Measurements from ENCODE around the gene LY6G5B. TPM values are rescaled to one million over a fixed set of nuclear protein-coding genes. Genes with fewer than 3 reads are reported as not detected.
A peak's percentile ranks its signal among the peaks of the same experiment; 100 is the strongest.

The LY6G5B gene
- total RNA-seq, 1 donor, result 5.4 TPM

DNA sequence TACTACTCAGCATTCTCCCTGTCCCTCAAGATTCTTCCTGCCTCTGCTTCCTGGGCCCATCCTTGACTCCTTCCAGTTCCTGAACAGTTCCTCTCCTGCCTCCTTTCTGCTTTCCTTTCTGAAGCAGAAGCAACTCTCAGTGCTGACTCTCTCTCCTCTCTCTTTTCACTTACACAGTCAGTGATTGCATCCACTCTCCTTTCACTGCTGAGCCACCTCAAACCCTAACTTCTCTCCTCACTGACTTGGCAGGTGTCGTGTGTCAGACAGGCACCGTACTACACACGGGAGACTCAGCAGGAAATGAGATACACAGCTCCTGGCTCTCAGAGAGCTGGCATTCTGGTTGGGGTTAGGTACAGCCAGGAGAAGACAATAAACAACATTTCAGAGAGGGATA, 27.8 kb downstream of the LY6G5B start:
- DNase-seq (ENCODE audit: insufficient read length, low spot score, missing footprints), result peak; percentile 83
- peaks cover 36% of the 10 kb centered on the region for H3K79me2 ChIP-seq (ENCODE audit: insufficient read depth, low read length)
- no peak overlapping the region for H2AFZ ChIP-seq (ENCODE audit: low read length)
- peaks cover 10% of the 10 kb centered on the region for H3K4me1 ChIP-seq (ENCODE audit: insufficient read depth, low read length)
- H3K36me3 ChIP-seq (ENCODE audit: insufficient read depth, low read length), result peaks cover 38% of the 10 kb centered on the region
- no peak for TF ChIP-seq CTCF (IDR thresholded peaks at IDR 0.05; ENCODE audit: extremely low read depth, low read depth, low read length)
- H3K27ac ChIP-seq (ENCODE audit: low read depth, low read length), result peak overlapping the region; percentile 51
- H3K4me3 ChIP-seq (ENCODE audit: insufficient read depth, low read length), result no peak overlapping the region
- peaks cover 13% of the 10 kb centered on the region for H4K20me1 ChIP-seq (ENCODE audit: insufficient read depth, low read length)
- no peak overlapping the region for H3K4me2 ChIP-seq (ENCODE audit: insufficient read depth, low read length)
- no peaks in the 10 kb centered on the region for H3K9me3 ChIP-seq (ENCODE audit: low read depth, low read length)
- no peaks in the 10 kb centered on the region for H3K27me3 ChIP-seq (ENCODE audit: insufficient read depth, low read length)

DNA sequence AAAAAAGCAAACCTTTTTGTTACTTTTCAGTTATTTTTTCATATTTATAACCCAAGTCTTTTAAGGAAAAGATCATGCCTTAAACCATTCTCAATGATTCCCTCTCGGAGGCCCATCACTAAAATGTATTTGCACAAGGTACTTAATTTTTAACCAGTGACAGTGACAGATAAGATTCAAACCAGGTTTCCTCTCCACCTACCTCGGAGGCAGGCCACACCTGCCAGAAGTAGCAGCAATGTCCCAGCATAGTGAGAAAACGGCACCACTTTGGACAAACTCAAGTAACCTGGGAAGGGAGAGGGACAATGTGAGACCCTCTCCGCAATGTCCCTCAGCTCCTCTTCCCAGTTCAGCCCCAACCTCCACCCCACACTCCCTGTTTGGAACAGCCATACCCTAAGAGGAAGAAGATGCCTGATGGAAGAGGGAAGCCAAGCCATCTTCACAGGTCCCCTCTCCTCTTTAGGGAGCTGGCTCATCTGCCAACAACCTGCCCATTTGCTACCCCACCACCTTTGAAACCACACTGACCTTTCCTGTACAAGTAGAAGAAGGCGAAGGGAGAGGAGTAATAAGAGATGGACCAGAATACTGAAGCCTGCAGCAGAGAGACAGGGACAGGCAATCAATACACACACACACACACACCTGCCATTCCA, 31.1 kb downstream of the LY6G5B start:
- peak overlapping the region; percentile 92 for H3K4me2 ChIP-seq (ENCODE audit: insufficient read depth, low read length)
- peaks cover 39% of the 10 kb centered on the region for H3K79me2 ChIP-seq (ENCODE audit: insufficient read depth, low read length)

DNA sequence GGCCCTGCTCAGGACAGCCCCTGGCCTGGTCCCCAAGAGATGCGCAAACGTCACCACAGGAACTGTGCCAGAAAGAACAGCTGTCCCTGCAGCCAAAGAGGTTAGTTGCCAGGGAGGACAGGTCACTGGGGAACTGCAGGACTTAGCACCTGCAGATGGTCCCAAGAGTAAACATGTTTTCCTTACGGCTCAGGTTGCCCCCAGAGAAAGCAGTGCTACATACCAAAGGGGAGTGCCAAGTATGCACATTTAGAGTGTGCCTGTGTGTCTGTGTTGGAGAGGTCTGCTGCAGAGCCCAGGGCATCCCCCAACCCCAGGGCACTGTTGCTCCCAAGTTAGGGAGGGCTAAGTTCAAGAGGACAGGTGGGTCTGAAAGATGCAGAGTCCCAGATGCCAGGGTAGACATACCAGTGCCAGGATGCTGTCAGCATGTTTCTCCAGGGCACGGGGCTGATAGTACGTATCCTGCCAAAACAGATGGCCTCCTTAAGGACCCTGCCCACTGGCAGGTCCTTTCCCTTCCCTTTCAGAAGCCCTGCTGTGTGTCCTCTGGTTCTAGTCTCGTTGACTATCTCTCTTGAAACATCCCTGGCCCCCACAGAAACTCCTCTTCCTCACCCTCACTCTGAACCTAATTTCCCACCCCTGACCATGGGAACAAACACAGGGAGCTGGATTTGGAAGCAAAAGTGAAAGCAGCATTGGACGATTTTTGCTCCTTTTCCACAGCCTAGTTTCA, 32.1 kb downstream of the LY6G5B start:
- peak overlapping the region; percentile 94 for H3K27ac ChIP-seq (ENCODE audit: low read depth, low read length)
- H3K36me3 ChIP-seq (ENCODE audit: insufficient read depth, low read length), result peaks cover 17% of the 10 kb centered on the region
- DNase-seq (ENCODE audit: insufficient read length, low spot score, missing footprints), result peak; percentile 61
- peaks cover 10% of the 10 kb centered on the region for H3K4me1 ChIP-seq (ENCODE audit: insufficient read depth, low read length)
- H4K20me1 ChIP-seq (ENCODE audit: insufficient read depth, low read length), result peaks cover 13% of the 10 kb centered on the region
- H3K27me3 ChIP-seq (ENCODE audit: insufficient read depth, low read length), result no peaks in the 10 kb centered on the region
- peak overlapping the region; percentile 92 for H3K4me2 ChIP-seq (ENCODE audit: insufficient read depth, low read length)
- H3K9me3 ChIP-seq (ENCODE audit: low read depth, low read length), result no peaks in the 10 kb centered on the region
- no peak for TF ChIP-seq CTCF (IDR thresholded peaks at IDR 0.05; ENCODE audit: extremely low read depth, low read depth, low read length)
- peaks cover 39% of the 10 kb centered on the region for H3K79me2 ChIP-seq (ENCODE audit: insufficient read depth, low read length)
- H2AFZ ChIP-seq (ENCODE audit: low read length), result peak overlapping the region; percentile 83
- peak overlapping the region; percentile 88 for H3K4me3 ChIP-seq (ENCODE audit: insufficient read depth, low read length)

More for the DNA sequence above, 31.1 kb downstream of the LY6G5B start:
- TF ChIP-seq CTCF (IDR thresholded peaks at IDR 0.05; ENCODE audit: extremely low read depth, low read depth, low read length), result no peak
- Histone ChIP-seq H3K36me3 (ENCODE audit: insufficient read depth, low read length) (peaks cover 22% of the 10 kb centered on the region), H3K27me3 (ENCODE audit: insufficient read depth, low read length) (no peaks in the 10 kb centered on the region), H3K9me3 (ENCODE audit: low read depth, low read length) (no peaks in the 10 kb centered on the region), H2AFZ (ENCODE audit: low read length) (no peak overlapping the region), H3K4me3 (ENCODE audit: insufficient read depth, low read length) (no peak overlapping the region), H4K20me1 (ENCODE audit: insufficient read depth, low read length) (peaks cover 13% of the 10 kb centered on the region), H3K27ac (ENCODE audit: low read depth, low read length) (no peak overlapping the region), H3K4me1 (ENCODE audit: insufficient read depth, low read length) (peaks cover 10% of the 10 kb centered on the region)
- no peak for DNase-seq (ENCODE audit: insufficient read length, low spot score, missing footprints)

- peak overlapping the region; percentile 92 for H3K4me2 ChIP-seq (ENCODE audit: insufficient read depth, low read length)
- H3K4me3 ChIP-seq (ENCODE audit: insufficient read depth, low read length), result peak overlapping the region; percentile 88
- H3K4me1 ChIP-seq (ENCODE audit: insufficient read depth, low read length), result peaks cover 10% of the 10 kb centered on the region
- peaks cover 13% of the 10 kb centered on the region for H3K36me3 ChIP-seq (ENCODE audit: insufficient read depth, low read length)
- peaks cover 11% of the 10 kb centered on the region for H4K20me1 ChIP-seq (ENCODE audit: insufficient read depth, low read length)
- H3K27me3 ChIP-seq (ENCODE audit: insufficient read depth, low read length), result no peaks in the 10 kb centered on the region
- TF ChIP-seq CTCF (IDR thresholded peaks at IDR 0.05; ENCODE audit: extremely low read depth, low read depth, low read length), result no peak
- peak; percentile 76 for DNase-seq (ENCODE audit: insufficient read length, low spot score, missing footprints)
- H3K27ac ChIP-seq (ENCODE audit: low read depth, low read length), result peak overlapping the region; percentile 94
- no peaks in the 10 kb centered on the region for H3K9me3 ChIP-seq (ENCODE audit: low read depth, low read length)
- H2AFZ ChIP-seq (ENCODE audit: low read length), result peak overlapping the region; percentile 83
- peaks cover 39% of the 10 kb centered on the region for H3K79me2 ChIP-seq (ENCODE audit: insufficient read depth, low read length)
Measured at GRCh38 chr6:31702405-31702818, 32.6 kb downstream of the LY6G5B start.

Measured in osteoblast (primary cell).